A673 (cell line): Measurements from ENCODE around the gene ADAMTS13.

ENCODE experiments used
- CTCF ChIP-seq: fragments of 300-800, 200-600 bp; sonication (generic); conservative IDR thresholded peaks from 2 replicates; pipeline ENCODE4 v1.5.1; 2017; ENCODE audit warnings: low read depth, mild to moderate bottlenecking, antibody characterized with exemption, low read length, moderate library complexity, mixed read lengths
- EZH2 ChIP-seq: fragments of 200-600 bp; sonication (generic); IDR thresholded peaks from 2 replicates; pipeline ENCODE4 v1.6.1; 2017; ENCODE audit warnings: borderline replicate concordance, low read depth, mild to moderate bottlenecking, mixed read lengths, antibody characterized with exemption, low read length; ENCODE audit not compliant: poor library complexity, severe bottlenecking

GRCh38 chr9:133487331-133487725 lies 65.2 kb downstream of the ADAMTS13 start:
- TF ChIP-seq EZH2: no peak
- no peak for TF ChIP-seq CTCF
